ENCODE results near the gene PRELID1.

Gene PRELID1

DNA sequence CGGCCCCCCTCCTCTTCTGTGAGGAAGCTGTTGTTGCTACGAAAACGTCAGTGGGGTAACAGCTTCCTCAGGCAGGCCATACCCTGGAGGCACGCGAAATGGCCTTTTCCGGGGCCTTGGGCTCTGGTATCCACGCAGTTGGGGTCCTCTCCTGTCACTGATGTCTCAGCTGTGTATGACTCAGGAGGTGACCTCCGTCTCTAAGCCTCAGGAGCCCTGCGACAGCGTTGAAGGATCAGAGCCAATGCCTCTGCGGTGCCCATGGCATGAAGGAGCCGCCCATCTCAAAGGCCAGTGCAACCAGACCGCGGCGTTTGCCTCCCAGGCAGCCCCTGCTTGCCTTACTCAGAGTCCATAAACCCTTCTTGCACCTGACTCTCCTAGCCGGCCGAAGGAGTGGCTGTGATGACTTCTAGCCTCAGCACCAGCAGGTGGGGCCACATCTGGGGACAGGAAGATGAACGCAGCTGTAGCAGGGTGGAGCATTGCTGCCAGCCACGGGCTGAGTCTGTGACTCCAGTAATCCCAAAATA lies 9.1 kb downstream of the PRELID1 start:
- no peaks in the 10 kb centered on the region for H3K9me3 ChIP-seq (ENCODE audit: control insufficient read depth in 2 of 2, low read length in 2 of 2)
- peak overlapping the region in 1 of 2 donors; percentile 17 for H3K9ac ChIP-seq (ENCODE audit: low read depth in 1 of 2, low read length in 2 of 2)
- H3K27ac ChIP-seq (ENCODE audit: low read depth in 2 of 2, low read length in 2 of 2), result peak overlapping the region in 1 of 2 donors; percentile 24
- peak overlapping the region; percentile 54 to 62 for H3K4me3 ChIP-seq (ENCODE audit: low read length in 2 of 2)
- peaks cover 13 to 34% of the 10 kb centered on the region in 2 donors for H3K4me1 ChIP-seq (ENCODE audit: control insufficient read depth in 2 of 2, insufficient read depth in 2 of 2, low read length in 2 of 2)
- H3K27me3 ChIP-seq (ENCODE audit: control insufficient read depth in 2 of 2, insufficient read depth in 2 of 2, low read length in 2 of 2), result no peaks in the 10 kb centered on the region
- peaks cover 3 to 7% of the 10 kb centered on the region in 2 donors for H3K36me3 ChIP-seq (ENCODE audit: control insufficient read depth in 2 of 2, insufficient read depth in 2 of 2, low read length in 2 of 2)

GRCh38 chr5:177313561-177314259 lies 10.1 kb downstream of the PRELID1 start:
- peaks cover 13 to 29% of the 10 kb centered on the region in 2 donors for H3K4me1 ChIP-seq (ENCODE audit: control insufficient read depth in 2 of 2, insufficient read depth in 2 of 2, low read length in 2 of 2)
- H3K4me3 ChIP-seq (ENCODE audit: low read length in 2 of 2), result no peak overlapping the region
- no peaks in the 10 kb centered on the region for H3K27me3 ChIP-seq (ENCODE audit: control insufficient read depth in 2 of 2, insufficient read depth in 2 of 2, low read length in 2 of 2)
- H3K9me3 ChIP-seq (ENCODE audit: control insufficient read depth in 2 of 2, low read length in 2 of 2), result no peaks in the 10 kb centered on the region
- H3K36me3 ChIP-seq (ENCODE audit: control insufficient read depth in 2 of 2, insufficient read depth in 2 of 2, low read length in 2 of 2), result peaks cover 3 to 7% of the 10 kb centered on the region in 2 donors
- no peak overlapping the region for H3K27ac ChIP-seq (ENCODE audit: low read depth in 2 of 2, low read length in 2 of 2)
- no peak overlapping the region for H3K9ac ChIP-seq (ENCODE audit: low read depth in 1 of 2, low read length in 2 of 2)

GRCh38 chr5:177314376-177315342 lies 11.1 kb downstream of the PRELID1 start:
- Histone ChIP-seq H3K9ac (ENCODE audit: low read depth in 1 of 2, low read length in 2 of 2) (no peak overlapping the region), H3K9me3 (ENCODE audit: control insufficient read depth in 2 of 2, low read length in 2 of 2) (no peaks in the 10 kb centered on the region), H3K4me1 (ENCODE audit: control insufficient read depth in 2 of 2, insufficient read depth in 2 of 2, low read length in 2 of 2) (peaks cover 13 to 22% of the 10 kb centered on the region in 2 donors), H3K27me3 (ENCODE audit: control insufficient read depth in 2 of 2, insufficient read depth in 2 of 2, low read length in 2 of 2) (no peaks in the 10 kb centered on the region), H3K36me3 (ENCODE audit: control insufficient read depth in 2 of 2, insufficient read depth in 2 of 2, low read length in 2 of 2) (peaks cover 3% of the 10 kb centered on the region in 2 donors), H3K4me3 (ENCODE audit: low read length in 2 of 2) (no peak overlapping the region), H3K27ac (ENCODE audit: low read depth in 2 of 2, low read length in 2 of 2) (no peak overlapping the region)

- no peak overlapping the region for H3K27ac ChIP-seq (ENCODE audit: low read depth in 2 of 2, low read length in 2 of 2)
- no peaks in the 10 kb centered on the region for H3K27me3 ChIP-seq (ENCODE audit: control insufficient read depth in 2 of 2, insufficient read depth in 2 of 2, low read length in 2 of 2)
- peaks cover 13 to 17% of the 10 kb centered on the region in 2 donors for H3K4me1 ChIP-seq (ENCODE audit: control insufficient read depth in 2 of 2, insufficient read depth in 2 of 2, low read length in 2 of 2)
- no peak overlapping the region for H3K9ac ChIP-seq (ENCODE audit: low read depth in 1 of 2, low read length in 2 of 2)
- peaks cover 3 to 6% of the 10 kb centered on the region in 2 donors for H3K36me3 ChIP-seq (ENCODE audit: control insufficient read depth in 2 of 2, insufficient read depth in 2 of 2, low read length in 2 of 2)
- no peaks in the 10 kb centered on the region for H3K9me3 ChIP-seq (ENCODE audit: control insufficient read depth in 2 of 2, low read length in 2 of 2)
- H3K4me3 ChIP-seq (ENCODE audit: low read length in 2 of 2), result no peak overlapping the region
These were observed 11.8 kb downstream of the PRELID1 start for GRCh38 chr5:177315411-177315810.

DNA sequence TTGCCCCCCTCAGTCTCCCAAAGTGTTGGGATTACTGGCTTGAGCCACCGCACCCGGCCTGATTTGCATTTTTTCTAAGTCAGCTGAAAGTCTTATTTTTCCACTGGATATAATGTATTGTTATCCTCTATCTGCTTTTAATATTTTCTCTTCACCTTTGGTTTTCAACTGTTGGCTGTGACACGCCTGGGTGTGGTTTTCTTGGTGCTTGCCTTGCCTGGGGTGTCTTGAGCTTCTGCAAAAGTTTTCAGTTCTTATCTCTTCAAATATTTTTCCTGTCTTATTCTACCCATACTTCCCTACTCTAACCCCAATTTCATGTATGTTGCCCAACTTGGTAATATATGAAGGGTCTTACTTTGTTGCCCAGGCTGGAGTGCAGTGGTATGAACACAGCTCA lies 12.4 kb downstream of the PRELID1 start:
- no peaks in the 10 kb centered on the region for H3K27me3 ChIP-seq (ENCODE audit: control insufficient read depth in 2 of 2, insufficient read depth in 2 of 2, low read length in 2 of 2)
- H3K9ac ChIP-seq (ENCODE audit: low read depth in 1 of 2, low read length in 2 of 2), result no peak overlapping the region
- no peak overlapping the region for H3K27ac ChIP-seq (ENCODE audit: low read depth in 2 of 2, low read length in 2 of 2)
- H3K4me1 ChIP-seq (ENCODE audit: control insufficient read depth in 2 of 2, insufficient read depth in 2 of 2, low read length in 2 of 2), result peaks cover 11 to 13% of the 10 kb centered on the region in 2 donors
- no peaks in the 10 kb centered on the region for H3K9me3 ChIP-seq (ENCODE audit: control insufficient read depth in 2 of 2, low read length in 2 of 2)
- no peak overlapping the region for H3K4me3 ChIP-seq (ENCODE audit: low read length in 2 of 2)
- H3K36me3 ChIP-seq (ENCODE audit: control insufficient read depth in 2 of 2, insufficient read depth in 2 of 2, low read length in 2 of 2), result peaks cover 5 to 6% of the 10 kb centered on the region in 2 donors

DNA sequence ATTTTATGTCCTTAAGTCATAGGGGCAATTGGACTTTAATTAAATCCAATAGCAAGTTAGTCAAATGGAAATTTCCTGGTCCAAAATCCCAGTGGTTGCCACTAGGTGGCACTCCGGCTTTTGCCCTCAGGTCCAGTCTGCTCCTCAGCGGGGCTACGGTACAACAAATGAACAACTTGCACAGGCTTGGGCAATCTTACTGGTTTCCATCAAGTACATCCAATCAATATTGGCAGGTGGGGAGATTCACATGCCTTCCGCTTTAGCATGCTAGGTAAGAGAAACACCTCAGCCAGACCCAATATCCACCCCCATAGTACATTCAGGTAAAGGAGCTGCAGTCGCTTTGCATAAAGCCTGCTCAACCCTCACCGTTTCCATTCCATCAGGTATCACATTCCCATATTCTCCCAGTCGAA lies 14.4 kb downstream of the PRELID1 start:
- peaks cover 6% of the 10 kb centered on the region in 2 donors for H3K36me3 ChIP-seq (ENCODE audit: control insufficient read depth in 2 of 2, insufficient read depth in 2 of 2, low read length in 2 of 2)
- no peak overlapping the region for H3K27ac ChIP-seq (ENCODE audit: low read depth in 2 of 2, low read length in 2 of 2)
- H3K27me3 ChIP-seq (ENCODE audit: control insufficient read depth in 2 of 2, insufficient read depth in 2 of 2, low read length in 2 of 2), result no peaks in the 10 kb centered on the region
- no peak overlapping the region for H3K4me3 ChIP-seq (ENCODE audit: low read length in 2 of 2)
- H3K9me3 ChIP-seq (ENCODE audit: control insufficient read depth in 2 of 2, low read length in 2 of 2), result no peaks in the 10 kb centered on the region
- no peak overlapping the region for H3K9ac ChIP-seq (ENCODE audit: low read depth in 1 of 2, low read length in 2 of 2)
- H3K4me1 ChIP-seq (ENCODE audit: control insufficient read depth in 2 of 2, insufficient read depth in 2 of 2, low read length in 2 of 2), result peaks cover under 1% of the 10 kb centered on the region in 2 donors

- no peaks in the 10 kb centered on the region for H3K4me1 ChIP-seq (ENCODE audit: control insufficient read depth in 2 of 2, insufficient read depth in 2 of 2, low read length in 2 of 2)
- no peak overlapping the region for H3K27ac ChIP-seq (ENCODE audit: low read depth in 2 of 2, low read length in 2 of 2)
- H3K27me3 ChIP-seq (ENCODE audit: control insufficient read depth in 2 of 2, insufficient read depth in 2 of 2, low read length in 2 of 2), result no peaks in the 10 kb centered on the region
- peaks cover 6% of the 10 kb centered on the region in 2 donors for H3K36me3 ChIP-seq (ENCODE audit: control insufficient read depth in 2 of 2, insufficient read depth in 2 of 2, low read length in 2 of 2)
- H3K9me3 ChIP-seq (ENCODE audit: control insufficient read depth in 2 of 2, low read length in 2 of 2), result no peaks in the 10 kb centered on the region
- no peak overlapping the region for H3K4me3 ChIP-seq (ENCODE audit: low read length in 2 of 2)
- no peak overlapping the region for H3K9ac ChIP-seq (ENCODE audit: low read depth in 1 of 2, low read length in 2 of 2)
These were observed 16.5 kb downstream of the PRELID1 start for GRCh38 chr5:177319913-177320588.

- H3K9ac ChIP-seq (ENCODE audit: low read depth in 1 of 2, low read length in 2 of 2), result no peak overlapping the region
- H3K27ac ChIP-seq (ENCODE audit: low read depth in 2 of 2, low read length in 2 of 2), result no peak overlapping the region
- H3K4me1 ChIP-seq (ENCODE audit: control insufficient read depth in 2 of 2, insufficient read depth in 2 of 2, low read length in 2 of 2), result peaks cover 0 to 2% of the 10 kb centered on the region in 2 donors
- peaks cover 6% of the 10 kb centered on the region in 2 donors for H3K36me3 ChIP-seq (ENCODE audit: control insufficient read depth in 2 of 2, insufficient read depth in 2 of 2, low read length in 2 of 2)
- no peaks in the 10 kb centered on the region for H3K9me3 ChIP-seq (ENCODE audit: control insufficient read depth in 2 of 2, low read length in 2 of 2)
- H3K27me3 ChIP-seq (ENCODE audit: control insufficient read depth in 2 of 2, insufficient read depth in 2 of 2, low read length in 2 of 2), result no peaks in the 10 kb centered on the region
- H3K4me3 ChIP-seq (ENCODE audit: low read length in 2 of 2), result no peak overlapping the region
These were observed 17.3 kb downstream of the PRELID1 start for GRCh38 chr5:177320879-177321278.

DNA sequence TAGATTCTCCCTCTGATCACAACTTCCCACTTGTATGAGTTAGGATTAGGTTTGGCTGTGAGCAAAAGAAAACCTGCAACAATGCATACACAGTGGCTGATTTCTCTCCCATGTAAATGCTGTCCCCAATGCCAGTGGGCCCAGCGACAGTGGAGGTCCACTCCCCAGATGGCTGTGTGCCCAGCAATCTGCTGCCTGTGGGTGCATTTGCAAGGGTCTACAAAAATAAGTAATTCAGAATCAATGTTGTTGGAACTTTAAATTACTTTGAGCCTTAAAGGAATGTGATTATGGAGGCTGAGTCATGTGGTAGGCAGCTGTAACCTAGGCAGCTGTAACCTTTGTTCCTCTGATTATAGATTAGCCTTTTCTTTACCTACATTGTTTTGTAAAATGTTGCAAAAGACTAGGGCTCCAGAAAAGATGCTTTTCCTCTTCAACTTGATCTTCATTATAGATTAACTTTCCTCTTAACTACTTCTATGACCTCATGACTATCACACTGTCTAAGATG lies 22.3 kb downstream of the PRELID1 start:
- Histone ChIP-seq H3K36me3 (ENCODE audit: control insufficient read depth in 2 of 2, insufficient read depth in 2 of 2, low read length in 2 of 2) (peaks cover 14 to 20% of the 10 kb centered on the region in 2 donors), H3K9ac (ENCODE audit: low read depth in 1 of 2, low read length in 2 of 2) (no peak overlapping the region), H3K27ac (ENCODE audit: low read depth in 2 of 2, low read length in 2 of 2) (no peak overlapping the region), H3K4me3 (ENCODE audit: low read length in 2 of 2) (no peak overlapping the region), H3K9me3 (ENCODE audit: control insufficient read depth in 2 of 2, low read length in 2 of 2) (no peaks in the 10 kb centered on the region), H3K4me1 (ENCODE audit: control insufficient read depth in 2 of 2, insufficient read depth in 2 of 2, low read length in 2 of 2) (peaks cover 0 to 4% of the 10 kb centered on the region in 2 donors), H3K27me3 (ENCODE audit: control insufficient read depth in 2 of 2, insufficient read depth in 2 of 2, low read length in 2 of 2) (no peaks in the 10 kb centered on the region)
